IPS-NIHi11 (cell line): ENCODE data around the gene MTHFD2L.

Experiments used
- DNase-seq: peaks from one replicate; pipeline ENCODE4 v3.0.0; 2012; ENCODE audit warnings: mixed read lengths, low spot score

The MTHFD2L gene

GRCh38 chr4:74252933-74253332 lies 95.0 kb downstream of the MTHFD2L start:
- no peak for DNase-seq

- DNase-seq: no peak
These were observed 96.5 kb downstream of the MTHFD2L start for GRCh38 chr4:74254386-74254785.

GRCh38 chr4:74255096-74255495 lies 97.2 kb downstream of the MTHFD2L start:
- no peak for DNase-seq

- DNase-seq: no peak
These were observed 101.0 kb downstream of the MTHFD2L start for GRCh38 chr4:74258963-74259362.

GRCh38 chr4:74260036-74260435 lies 102.1 kb downstream of the MTHFD2L start:
- no peak for DNase-seq

- no peak for DNase-seq
These were observed 104.6 kb downstream of the MTHFD2L start for GRCh38 chr4:74262522-74262921.

GRCh38 chr4:74263551-74263950 lies 105.6 kb downstream of the MTHFD2L start:
- DNase-seq: no peak

GRCh38 chr4:74266081-74266480 lies 108.2 kb downstream of the MTHFD2L start:
- no peak for DNase-seq

- no peak for DNase-seq
These were observed 110.2 kb downstream of the MTHFD2L start for GRCh38 chr4:74267998-74268606.

- DNase-seq: no peak
These were observed 110.7 kb downstream of the MTHFD2L start for GRCh38 chr4:74268643-74269042.

- DNase-seq: no peak
These were observed 120.6 kb downstream of the MTHFD2L start for GRCh38 chr4:74278490-74278889.

GRCh38 chr4:74279716-74280115 lies 121.8 kb downstream of the MTHFD2L start:
- DNase-seq: no peak

- DNase-seq: no peak
These were observed 125.0 kb downstream of the MTHFD2L start for GRCh38 chr4:74282926-74283325.

GRCh38 chr4:74283614-74284013 lies 125.7 kb downstream of the MTHFD2L start:
- DNase-seq: no peak

GRCh38 chr4:74284053-74284452 lies 126.1 kb downstream of the MTHFD2L start:
- DNase-seq: no peak

- no peak for DNase-seq
These were observed 129.2 kb downstream of the MTHFD2L start for GRCh38 chr4:74287164-74287563.

GRCh38 chr4:74287791-74288190 lies 129.9 kb downstream of the MTHFD2L start:
- no peak for DNase-seq

- DNase-seq: no peak
These were observed 133.6 kb downstream of the MTHFD2L start for GRCh38 chr4:74291471-74291870.

GRCh38 chr4:74292111-74292870 lies 134.4 kb downstream of the MTHFD2L start:
- no peak for DNase-seq

GRCh38 chr4:74293558-74293957 lies 135.6 kb downstream of the MTHFD2L start:
- DNase-seq: no peak

- no peak for DNase-seq
These were observed 136.8 kb downstream of the MTHFD2L start for GRCh38 chr4:74294681-74295080.

- no peak for DNase-seq
These were observed 139.6 kb downstream of the MTHFD2L start for GRCh38 chr4:74297539-74297938.

GRCh38 chr4:74304095-74304625 lies 146.2 kb downstream of the MTHFD2L start:
- DNase-seq: no peak

- DNase-seq: no peak
These were observed 147.1 kb downstream of the MTHFD2L start for GRCh38 chr4:74305000-74305399.
